AG04450 (cell line): ENCODE data around the gene ARSB. TPM values are rescaled to one million over a fixed set of nuclear protein-coding genes. Genes with fewer than 3 reads are reported as not detected.
"Not testable (repeated sequence)": the region's sequence is repeated elsewhere in the genome, so short reads cannot be mapped to it uniquely, and the experiment has no call there.

Experiments
- CTCF ChIA-PET: fragments of 300-600, 350-600 bp; formaldehyde crosslinking; extraction: SDS; loops from one replicate; lab custom pipeline; 2022; ENCODE audit warnings: antibody characterized with exemption, inconsistent platforms; lab: Charles Lee
- POLR2A ChIA-PET: fragments of 350-600 bp; formaldehyde crosslinking; extraction: SDS; loops from one replicate; lab custom pipeline; 2021; ENCODE audit warnings: antibody characterized with exemption, inconsistent platforms; lab: Yijun Ruan, JAX
- DNase-seq: peaks from one replicate; pipeline ENCODE4 v3.0.0-alpha.2; 2011; ENCODE audit warnings: low read depth, low spot score
- H3K27ac ChIP-seq: one replicate; pipeline ENCODE4 v1.5.1; 2012; ENCODE audit warnings: low read depth, low read length, control low read depth
- H3K27me3 ChIP-seq: one replicate; pipeline ENCODE4 v1.6.0; 2012; ENCODE audit warnings: low read length; ENCODE audit not compliant: control insufficient read depth, insufficient read depth
- H3K4me3 ChIP-seq: 2 replicates; pipeline ENCODE4 v1.5.1; 2011; ENCODE audit warnings: mild to moderate bottlenecking, low read depth, low read length, control low read depth
- H3K9me3 ChIP-seq: 2 replicates; pipeline ENCODE4 v1.5.1; 2012; ENCODE audit warnings: low read length; ENCODE audit not compliant: control insufficient read depth, insufficient read depth
- polyA plus RNA-seq: library from polyadenylated mRNA; depleted of rRNA; stranded (reverse); fragments of >200 nt; gene quantifications from 2 replicates; pipeline ENCODE4 v1.2.3, GENCODE V29; 2011
- TF ChIP-seq, protein P1 (sequence below): IDR thresholded peaks from 2 replicates; pipeline ENCODE4 v1.5.1; 2011; ENCODE audit warnings: low read depth, low read length, control low read depth, inconsistent platforms

Gene ARSB
- polyA plus RNA-seq, 1 experiment, result 21.0 TPM

DNA sequence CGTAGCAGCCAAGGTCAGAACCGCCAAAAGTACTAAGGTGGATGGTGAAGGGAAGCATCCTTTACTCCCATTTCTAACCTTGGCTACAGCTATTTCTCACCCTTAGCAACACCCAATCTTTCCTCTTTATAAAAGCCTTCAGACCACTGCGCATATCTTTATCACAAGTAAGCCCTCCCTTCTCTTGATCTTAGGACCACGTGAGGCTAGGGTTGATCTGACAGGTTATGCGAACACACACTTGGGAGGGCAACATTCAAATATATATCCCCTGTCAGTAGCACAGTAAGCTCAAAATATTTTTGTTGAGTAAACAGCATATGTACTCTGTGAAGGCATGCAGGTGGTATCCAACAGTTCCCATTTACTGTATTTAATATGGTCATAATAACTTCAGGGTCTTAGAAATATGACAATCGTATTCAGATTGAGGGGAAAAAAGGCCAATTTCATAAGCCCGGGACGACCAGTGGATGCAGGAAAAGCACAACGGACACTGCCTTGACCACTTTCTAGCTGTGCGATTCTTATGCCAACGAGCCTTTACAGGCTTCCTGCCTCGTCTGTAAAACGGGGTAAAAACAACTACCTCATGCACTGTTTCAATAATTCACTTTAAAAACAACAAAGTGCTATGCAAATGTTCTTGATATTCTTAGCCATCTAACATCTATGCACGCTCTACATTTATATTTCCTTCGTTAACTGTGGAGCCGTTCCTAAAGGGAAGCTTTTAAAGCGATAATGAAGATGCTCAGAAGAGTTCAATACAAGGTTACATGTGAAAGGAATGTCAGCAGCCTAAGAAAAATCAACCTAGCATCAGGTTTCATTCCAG lies 1.3 kb downstream of the ARSB start:
- POLR2A ChIA-PET, result interaction anchor here (1.6 kb wide), 1 partner anchor 236 kb away, joined by 3 read pairs; no protein-coding TSS in a partner anchor
- Histone ChIP-seq H3K9me3 (no peaks in the 10 kb centered on the region), H3K27ac (no peak overlapping the region), H3K27me3 (no peaks in the 10 kb centered on the region), H3K4me3 (peak overlapping the region; percentile 73)
- TF ChIP-seq, protein P1, sequence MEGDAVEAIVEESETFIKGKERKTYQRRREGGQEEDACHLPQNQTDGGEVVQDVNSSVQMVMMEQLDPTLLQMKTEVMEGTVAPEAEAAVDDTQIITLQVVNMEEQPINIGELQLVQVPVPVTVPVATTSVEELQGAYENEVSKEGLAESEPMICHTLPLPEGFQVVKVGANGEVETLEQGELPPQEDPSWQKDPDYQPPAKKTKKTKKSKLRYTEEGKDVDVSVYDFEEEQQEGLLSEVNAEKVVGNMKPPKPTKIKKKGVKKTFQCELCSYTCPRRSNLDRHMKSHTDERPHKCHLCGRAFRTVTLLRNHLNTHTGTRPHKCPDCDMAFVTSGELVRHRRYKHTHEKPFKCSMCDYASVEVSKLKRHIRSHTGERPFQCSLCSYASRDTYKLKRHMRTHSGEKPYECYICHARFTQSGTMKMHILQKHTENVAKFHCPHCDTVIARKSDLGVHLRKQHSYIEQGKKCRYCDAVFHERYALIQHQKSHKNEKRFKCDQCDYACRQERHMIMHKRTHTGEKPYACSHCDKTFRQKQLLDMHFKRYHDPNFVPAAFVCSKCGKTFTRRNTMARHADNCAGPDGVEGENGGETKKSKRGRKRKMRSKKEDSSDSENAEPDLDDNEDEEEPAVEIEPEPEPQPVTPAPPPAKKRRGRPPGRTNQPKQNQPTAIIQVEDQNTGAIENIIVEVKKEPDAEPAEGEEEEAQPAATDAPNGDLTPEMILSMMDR, result no peak
- no peak for DNase-seq
- CTCF ChIA-PET, result interaction anchor here (1.0 to 2.0 kb wide), 6 partner anchors 9 to 663 kb away, joined by 3 to 11 read pairs (median 6); no protein-coding TSS in a partner anchor

GRCh38 chr5:78983194-78983593 lies 1.9 kb downstream of the ARSB start:
- H3K9me3 ChIP-seq, DNase-seq, H3K4me3 ChIP-seq, POLR2A ChIA-PET, H3K27ac ChIP-seq, H3K27me3 ChIP-seq: not testable (repeated sequence)
- CTCF ChIA-PET, result interaction anchor here (1.3 to 2.0 kb wide), 3 partner anchors 39 to 662 kb away, joined by 3 to 11 read pairs (median 8); no protein-coding TSS in a partner anchor

DNA sequence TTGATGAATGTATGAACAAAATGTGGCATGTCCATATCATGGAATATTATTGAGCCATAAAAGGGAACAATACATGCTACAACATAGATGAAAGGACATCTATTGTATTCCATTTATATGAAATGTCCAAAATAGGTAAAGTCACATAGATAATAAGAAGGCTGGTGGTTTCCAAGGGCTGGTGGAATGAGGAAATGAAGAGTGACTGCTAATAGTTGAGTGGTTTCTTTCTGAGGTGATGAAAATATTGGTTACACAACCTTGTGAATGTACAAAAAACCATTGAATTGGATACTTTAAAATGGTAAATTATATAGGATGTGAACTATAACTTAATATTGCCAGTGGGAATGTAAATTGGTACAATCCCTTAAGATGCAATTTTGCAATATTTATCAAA lies 5.2 kb downstream of the ARSB start:
- POLR2A ChIA-PET, result interaction anchor here (0.6 kb wide), 1 partner anchor 332 kb away, joined by 3 read pairs; no protein-coding TSS in a partner anchor

GRCh38 chr5:78979117-78979742 lies 5.9 kb downstream of the ARSB start:
- CTCF ChIA-PET, result interaction anchor here (0.8 kb wide), 1 partner anchor 565 kb away, joined by 4 read pairs; no protein-coding TSS in a partner anchor

More for the DNA sequence above, 5.2 kb downstream of the ARSB start:
- Histone ChIP-seq H3K4me3 (no peak overlapping the region), H3K27me3 (no peaks in the 10 kb centered on the region), H3K27ac (no peak overlapping the region), H3K9me3 (no peaks in the 10 kb centered on the region)
- CTCF ChIA-PET, result no interaction called here
- DNase-seq, result no peak
- TF ChIP-seq, protein P1, result no peak

DNA sequence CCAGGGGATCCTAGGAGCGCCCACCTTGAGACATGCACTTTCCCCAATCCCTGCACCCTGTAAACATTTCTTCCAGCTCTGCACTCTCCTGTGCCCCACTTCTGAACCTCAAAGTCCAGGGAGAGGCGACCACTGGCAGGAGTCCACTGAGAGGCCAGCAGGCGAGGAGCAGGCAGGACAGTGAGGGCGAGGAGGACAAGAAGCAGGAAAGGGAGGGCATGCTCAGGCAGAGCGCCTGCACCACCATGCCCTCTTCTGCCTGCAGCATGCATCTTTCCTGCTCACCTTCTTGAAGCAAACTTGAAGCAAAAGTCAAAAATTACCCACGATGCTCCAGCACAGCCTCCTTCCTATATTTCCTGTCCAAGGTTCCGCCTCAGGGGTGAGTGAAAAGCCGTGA lies 10.1 kb downstream of the ARSB start:
- CTCF ChIA-PET, result interaction anchor here (1.3 to 2.4 kb wide), 2 partner anchors 11 to 507 kb away, joined by 3 to 8 read pairs; no protein-coding TSS in a partner anchor
- Histone ChIP-seq H3K27me3 (no peaks in the 10 kb centered on the region), H3K4me3 (no peak overlapping the region), H3K27ac (no peak overlapping the region), H3K9me3 (no peaks in the 10 kb centered on the region)
- POLR2A ChIA-PET, result no interaction called here
- no peak for DNase-seq
- TF ChIP-seq, protein P1, result no peak

More at GRCh38 chr5:78979117-78979742, 5.9 kb downstream of the ARSB start:
- DNase-seq, result no peak
- H3K4me3 ChIP-seq, result no peak overlapping the region
- TF ChIP-seq, protein P1, result no peak
- no peaks in the 10 kb centered on the region for H3K9me3 ChIP-seq
- H3K27ac ChIP-seq, result no peak overlapping the region
- no peaks in the 10 kb centered on the region for H3K27me3 ChIP-seq
- POLR2A ChIA-PET, result no interaction called here
